NOMO-1 treated with dmso at 0.1 percent for 144 hours (cell line): Measurements from ENCODE around the gene PKD1L1.

Experiments
- DNase-seq: peaks from one replicate; lab custom pipeline; 2025; ENCODE audit not compliant: unreplicated experiment; lab: John Stamatoyannopoulos, UW

PKD1L1 gene

GRCh38 chr7:47739891-47740290, 208.4 kb downstream of the PKD1L1 start:
- no peak for DNase-seq

GRCh38 chr7:47739301-47739875, 208.9 kb downstream of the PKD1L1 start:
- DNase-seq = no peak

GRCh38 chr7:47738563-47739166, 209.6 kb downstream of the PKD1L1 start:
- no peak for DNase-seq

DNA sequence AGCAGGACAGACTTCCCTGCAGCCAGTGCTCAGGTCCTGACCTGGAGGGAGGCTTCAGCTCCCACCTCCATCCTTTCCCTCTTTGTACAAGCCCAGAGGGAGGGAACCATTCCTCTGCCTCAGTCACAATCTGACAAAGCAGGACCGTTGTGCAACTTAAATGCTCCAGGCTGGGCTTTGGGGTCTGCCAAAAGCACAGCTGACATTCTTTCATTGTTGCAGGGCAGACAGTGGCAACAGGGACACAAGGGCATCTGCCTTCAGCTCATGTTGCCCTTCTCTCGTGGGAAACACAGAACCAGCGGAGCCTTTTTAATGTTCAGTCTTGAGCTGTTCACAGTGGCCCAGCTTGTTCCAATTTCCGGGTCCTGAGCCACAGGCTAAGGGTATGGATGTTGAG, 210.7 kb downstream of the PKD1L1 start:
- DNase-seq = no peak

GRCh38 chr7:47735431-47736345, 212.6 kb downstream of the PKD1L1 start:
- no peak for DNase-seq

GRCh38 chr7:47734949-47735291, 213.3 kb downstream of the PKD1L1 start:
- DNase-seq = no peak

DNA sequence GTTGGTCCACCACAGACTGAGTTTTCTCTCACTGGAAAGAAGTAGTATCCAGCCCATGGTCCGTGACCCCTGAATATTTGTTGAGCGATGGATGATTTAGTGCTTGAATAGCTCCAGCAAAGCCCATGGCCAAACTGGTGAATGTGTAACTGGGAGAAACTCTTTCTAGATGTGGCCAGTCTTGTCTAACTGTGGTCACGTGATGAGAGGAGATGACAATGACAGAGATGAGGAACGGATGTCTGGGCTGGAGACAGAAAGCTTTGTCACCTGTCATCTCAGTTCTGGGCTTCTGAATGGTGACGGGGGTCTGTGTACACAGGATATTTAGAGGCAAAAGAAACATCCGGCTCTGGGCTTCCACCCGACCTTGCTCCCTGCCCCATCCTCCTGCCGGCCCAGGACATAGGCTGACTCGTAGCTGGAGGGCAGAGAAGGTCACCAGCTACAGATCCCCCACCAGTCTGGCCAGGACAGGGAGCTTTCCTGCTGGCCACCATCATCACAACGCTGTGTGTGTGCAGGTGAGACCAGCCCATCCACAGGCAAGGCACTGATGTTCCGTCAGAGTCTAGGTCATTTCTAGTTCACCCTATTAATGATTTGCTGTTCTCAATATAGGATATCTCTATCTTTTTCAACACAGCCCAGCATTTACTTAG, 213.8 kb downstream of the PKD1L1 start:
- no peak for DNase-seq

- DNase-seq = no peak
These were observed 218.1 kb downstream of the PKD1L1 start for GRCh38 chr7:47730142-47730541.

- DNase-seq = no peak
These were observed 222.1 kb downstream of the PKD1L1 start for GRCh38 chr7:47726047-47726726.

DNA sequence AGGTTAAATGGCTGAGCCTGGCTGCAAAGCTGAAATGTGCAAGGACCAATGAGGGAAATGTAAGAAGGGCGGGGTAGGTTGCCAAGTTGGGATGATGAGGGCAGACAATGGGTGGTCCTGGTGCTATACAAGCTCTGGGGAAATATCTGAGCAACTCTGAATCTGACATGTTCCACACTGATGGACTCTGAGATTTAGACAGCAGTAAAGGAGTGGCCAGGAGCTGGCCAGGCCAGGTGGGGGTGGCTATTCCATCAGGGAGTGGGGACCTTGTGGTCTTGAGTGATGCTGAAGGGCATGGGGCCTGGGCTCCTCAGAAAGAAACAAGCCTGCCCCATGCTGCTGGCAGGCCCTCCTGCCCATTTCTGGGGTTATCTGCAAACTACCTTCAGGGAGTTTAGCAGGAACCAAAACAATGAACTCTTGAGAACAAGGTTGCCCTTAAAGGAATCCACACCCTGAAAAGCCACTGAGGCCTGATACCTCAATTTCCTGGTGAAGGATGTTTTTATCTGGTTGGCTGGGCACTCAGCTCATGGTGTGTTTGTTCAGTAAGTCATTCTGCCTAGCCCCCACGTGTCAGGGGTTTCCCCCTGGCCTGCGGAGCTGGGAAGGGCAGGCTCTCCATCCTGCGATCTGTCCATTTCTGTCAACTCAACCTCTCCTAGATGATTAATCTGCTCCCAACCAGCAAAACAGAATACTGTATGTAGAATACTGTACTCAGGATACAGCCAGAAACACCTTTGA, 223.1 kb downstream of the PKD1L1 start:
- DNase-seq = no peak
